HK-2 (cell line): ENCODE results near the gene RRM1.

Experiments
- DNase-seq: peaks from one replicate; pipeline ENCODE4 v3.0.0-alpha.2; 2018; ENCODE audit not compliant: unreplicated experiment

RRM1 gene

GRCh38 chr11:4187055-4187988 lies 92.7 kb downstream of the RRM1 start:
- peak; percentile 82 for DNase-seq
